HepG2 (cell line): ENCODE measurements around the gene NDUFAF8. TPM values are rescaled to one million over a fixed set of nuclear protein-coding genes. Genes with fewer than 3 reads are reported as not detected.

Experiments used
- ATRX ChIP-seq: sonication (generic); formaldehyde crosslinking; IDR thresholded peaks from 2 replicates; pipeline ENCODE4 v1.4.0; 2020; ENCODE audit warnings: missing genetic modification reagents, borderline replicate concordance
- GPN1 ChIP-seq: sonication (generic); formaldehyde crosslinking; IDR thresholded peaks from 2 replicates; pipeline ENCODE4 v1.5.1; 2020; ENCODE audit warnings: missing genetic modification reagents, borderline replicate concordance
- HCFC1 ChIP-seq: fragments of 150-350 bp; IDR thresholded peaks from 2 replicates; pipeline ENCODE4 v1.6.1; 2014; ENCODE audit warnings: low read depth, low read length
- LCORL ChIP-seq, 2 experiments: fragments of 450-650 bp in 1 of 2; sonication (generic) in 1 of 2; formaldehyde crosslinking in 1 of 2; IDR thresholded peaks; 2 replicates each; pipeline versions ENCODE4 v1.5.0 to v1.6.1; 2017 to 2020; ENCODE audit warnings: antibody characterized with exemption in 1 of 2, missing genetic modification reagents in 1 of 2
- MLLT10 ChIP-seq: sonication (generic); formaldehyde crosslinking; IDR thresholded peaks from 2 replicates; pipeline ENCODE4 v1.4.0; 2020; ENCODE audit warnings: missing genetic modification reagents
- PAWR ChIP-seq: sonication (generic); formaldehyde crosslinking; IDR thresholded peaks from 2 replicates; pipeline ENCODE4 v1.4.0; 2020; ENCODE audit warnings: missing genetic modification reagents, mild to moderate bottlenecking, borderline replicate concordance
- SP4 ChIP-seq: sonication (generic); formaldehyde crosslinking; IDR thresholded peaks from 2 replicates; pipeline ENCODE4 v1.8.1; 2023; ENCODE audit warnings: mild to moderate bottlenecking, missing genetic modification reagents
- SRSF4 ChIP-seq: fragments of 200-400 bp; formaldehyde crosslinking; IDR thresholded peaks from one replicate; pipeline ENCODE4 v1.6.1; 2018; ENCODE audit warnings: mild to moderate bottlenecking, low read depth, low read length, moderate library complexity; ENCODE audit not compliant: poor library complexity, severe bottlenecking
- SSRP1 ChIP-seq: IDR thresholded peaks from 2 replicates; pipeline ENCODE4 v1.6.1; 2016; ENCODE audit warnings: control low read depth
- U2AF1 ChIP-seq: fragments of 200-400 bp; formaldehyde crosslinking; optimal IDR thresholded peaks from 2 replicates; pipeline ENCODE3; 2017; ENCODE audit warnings: mild to moderate bottlenecking, low read depth, low read length
- ZKSCAN8 ChIP-seq: IDR thresholded peaks from 2 replicates; pipeline ENCODE4 v1.6.1; 2016; ENCODE audit warnings: borderline replicate concordance, missing genetic modification reagents, missing compliant biosample characterization
- ZNF879 ChIP-seq: sonication (generic); formaldehyde crosslinking; IDR thresholded peaks from 2 replicates; pipeline ENCODE4 v1.8.1; 2023; ENCODE audit warnings: missing genetic modification reagents
- polyA plus RNA-seq, 8 experiments: library from polyadenylated mRNA; depleted of rRNA in 3 of 8; stranded (reverse) in 7 of 8; unstranded in 1 of 8; fragments of >200 nt; fragmentation: Illumina TruSeq in 4 of 8; extraction: Trizol in 4 of 8; gene quantifications; 2 replicates each; pipeline versions ENCODE4 v1.2.1 to v1.2.3, GENCODE V29; 2011 to 2016; ENCODE audit warnings: low read depth in 4 of 8, missing spikeins in 1 of 8, mixed read lengths in 1 of 8; ENCODE audit not compliant: insufficient read depth in 1 of 8
- total RNA-seq, 5 experiments: library from RNA; depleted of rRNA; stranded (reverse); fragments of >200 nt; fragmentation: Illumina TruSeq; extraction: Trizol; gene quantifications; 2 replicates each; pipeline ENCODE4 v1.2.3, GENCODE V29; 2016; ENCODE audit warnings: low read depth in 1 of 5
- TF ChIP-seq, protein P1 (sequence below): sonication (generic); formaldehyde crosslinking; IDR thresholded peaks from 2 replicates; pipeline ENCODE4 v1.8.1; 2022; ENCODE audit warnings: mild to moderate bottlenecking, missing genetic modification reagents
- TF ChIP-seq, protein P2 (sequence below): sonication (generic); formaldehyde crosslinking; IDR thresholded peaks from 2 replicates; pipeline ENCODE4 v1.8.0; 2022; ENCODE audit warnings: mild to moderate bottlenecking, missing genetic modification reagents, moderate library complexity
- TF ChIP-seq, protein P3 (sequence below): sonication (generic); formaldehyde crosslinking; IDR thresholded peaks from 2 replicates; pipeline ENCODE4 v1.8.1; 2023; ENCODE audit warnings: mild to moderate bottlenecking, moderate library complexity, missing genetic modification reagents
- TF ChIP-seq, protein P4 (sequence below): IDR thresholded peaks from 2 replicates; pipeline ENCODE4 v1.6.1; 2016; ENCODE audit warnings: mild to moderate bottlenecking
- TF ChIP-seq, protein P5 (sequence below): sonication (generic); formaldehyde crosslinking; IDR thresholded peaks from 2 replicates; pipeline ENCODE4 v1.8.1; 2022; ENCODE audit warnings: low read depth, mild to moderate bottlenecking, missing genetic modification reagents
- TF ChIP-seq, protein P6 (sequence below): sonication (generic); formaldehyde crosslinking; IDR thresholded peaks from 2 replicates; pipeline ENCODE4 v1.4.0; 2020; ENCODE audit warnings: missing genetic modification reagents, mild to moderate bottlenecking, borderline replicate concordance

Gene NDUFAF8
- total and polyA plus RNA-seq, 2 of the 13 experiments (the other 11 are each of a cell fraction or from before 2014, with no cell fraction given): 75.6 to 233 TPM

DNA sequence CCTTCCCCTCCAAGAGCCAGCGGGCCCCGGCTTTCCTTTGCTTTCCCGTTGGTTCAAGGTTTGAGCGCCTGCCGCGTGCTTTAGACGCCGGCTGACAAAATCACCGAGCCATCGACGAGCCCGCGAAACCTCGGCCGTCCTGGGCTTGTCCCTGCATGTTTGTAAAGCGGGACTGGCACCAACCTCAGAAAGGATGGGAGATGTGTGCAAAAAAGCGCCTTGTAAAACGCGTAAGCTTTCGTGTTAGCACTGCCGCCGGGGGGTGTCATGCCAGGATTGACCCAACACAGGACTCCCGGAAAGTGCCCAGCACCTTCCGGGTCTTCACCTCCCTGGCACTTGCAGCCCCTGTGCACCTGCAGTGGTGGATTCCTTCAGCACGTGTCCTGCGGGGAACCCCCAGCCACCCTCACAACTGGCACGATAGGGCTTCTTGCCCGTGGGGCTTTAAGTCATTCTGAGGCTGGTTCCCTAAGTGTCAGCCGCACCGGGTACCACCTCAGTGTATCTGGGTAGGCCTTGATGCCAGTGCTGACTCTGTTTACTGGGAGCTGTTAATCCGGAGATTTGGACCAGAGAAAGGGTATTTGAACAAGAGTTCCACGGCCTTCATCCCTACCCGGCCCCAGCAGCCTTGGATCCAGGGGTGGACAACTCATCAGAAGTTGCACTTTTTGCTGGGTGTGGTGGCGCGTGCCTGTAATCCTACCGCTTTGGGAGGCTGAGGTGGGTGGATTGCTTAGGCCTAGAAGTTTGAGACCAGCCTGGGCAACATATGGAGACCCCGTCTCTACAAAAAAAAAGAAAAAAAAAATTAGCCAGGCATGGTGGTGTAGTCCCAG lies 817 bp downstream of the NDUFAF8 start (continued):
- TF ChIP-seq, protein P1, sequence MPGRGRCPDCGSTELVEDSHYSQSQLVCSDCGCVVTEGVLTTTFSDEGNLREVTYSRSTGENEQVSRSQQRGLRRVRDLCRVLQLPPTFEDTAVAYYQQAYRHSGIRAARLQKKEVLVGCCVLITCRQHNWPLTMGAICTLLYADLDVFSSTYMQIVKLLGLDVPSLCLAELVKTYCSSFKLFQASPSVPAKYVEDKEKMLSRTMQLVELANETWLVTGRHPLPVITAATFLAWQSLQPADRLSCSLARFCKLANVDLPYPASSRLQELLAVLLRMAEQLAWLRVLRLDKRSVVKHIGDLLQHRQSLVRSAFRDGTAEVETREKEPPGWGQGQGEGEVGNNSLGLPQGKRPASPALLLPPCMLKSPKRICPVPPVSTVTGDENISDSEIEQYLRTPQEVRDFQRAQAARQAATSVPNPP: no peak
- TF ChIP-seq PAWR (CRISPR knock-in tag): no peak
- TF ChIP-seq LCORL (IDR thresholded peaks at IDR 0.05): no peak
- no peak for TF ChIP-seq LCORL (CRISPR knock-in tag; IDR thresholded peaks at IDR 0.05)
- peak; percentile 63; the same call in 1 of the 2 replicates for TF ChIP-seq ZNF879
- TF ChIP-seq, protein P2, sequence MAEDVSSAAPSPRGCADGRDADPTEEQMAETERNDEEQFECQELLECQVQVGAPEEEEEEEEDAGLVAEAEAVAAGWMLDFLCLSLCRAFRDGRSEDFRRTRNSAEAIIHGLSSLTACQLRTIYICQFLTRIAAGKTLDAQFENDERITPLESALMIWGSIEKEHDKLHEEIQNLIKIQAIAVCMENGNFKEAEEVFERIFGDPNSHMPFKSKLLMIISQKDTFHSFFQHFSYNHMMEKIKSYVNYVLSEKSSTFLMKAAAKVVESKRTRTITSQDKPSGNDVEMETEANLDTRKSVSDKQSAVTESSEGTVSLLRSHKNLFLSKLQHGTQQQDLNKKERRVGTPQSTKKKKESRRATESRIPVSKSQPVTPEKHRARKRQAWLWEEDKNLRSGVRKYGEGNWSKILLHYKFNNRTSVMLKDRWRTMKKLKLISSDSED: no peak
- TF ChIP-seq MLLT10 (CRISPR knock-in tag): no peak
- no peak for TF ChIP-seq GPN1 (CRISPR knock-in tag)
- TF ChIP-seq, protein P3, sequence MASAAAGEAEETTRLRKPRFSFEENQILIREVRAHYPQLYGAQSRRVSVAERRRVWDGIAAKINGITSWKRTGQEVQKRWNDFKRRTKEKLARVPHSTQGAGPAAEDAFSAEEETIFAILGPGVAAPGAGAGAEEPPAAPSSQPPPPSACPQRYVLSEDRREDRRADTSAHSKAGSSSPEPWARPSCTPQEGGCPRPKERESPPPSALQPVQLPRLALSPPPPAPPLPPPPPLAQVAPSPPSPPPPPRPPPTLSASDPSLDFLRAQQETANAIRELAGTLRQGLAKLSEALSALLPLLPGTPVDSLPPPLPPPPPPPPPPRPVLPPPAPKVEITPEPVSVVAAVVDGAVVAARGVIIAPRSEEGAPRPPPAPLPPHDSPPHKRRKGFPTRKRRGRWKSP (CRISPR knock-in tag): peak; percentile 56; the same call in 1 of the 2 replicates
- no peak for TF ChIP-seq SRSF4
- TF ChIP-seq ATRX (CRISPR knock-in tag): no peak
- TF ChIP-seq SSRP1 (CRISPR knock-in tag): no peak
- TF ChIP-seq U2AF1: no peak
- TF ChIP-seq HCFC1: no peak
- no peak for TF ChIP-seq ZKSCAN8 (CRISPR knock-in tag)
- TF ChIP-seq, protein P4, sequence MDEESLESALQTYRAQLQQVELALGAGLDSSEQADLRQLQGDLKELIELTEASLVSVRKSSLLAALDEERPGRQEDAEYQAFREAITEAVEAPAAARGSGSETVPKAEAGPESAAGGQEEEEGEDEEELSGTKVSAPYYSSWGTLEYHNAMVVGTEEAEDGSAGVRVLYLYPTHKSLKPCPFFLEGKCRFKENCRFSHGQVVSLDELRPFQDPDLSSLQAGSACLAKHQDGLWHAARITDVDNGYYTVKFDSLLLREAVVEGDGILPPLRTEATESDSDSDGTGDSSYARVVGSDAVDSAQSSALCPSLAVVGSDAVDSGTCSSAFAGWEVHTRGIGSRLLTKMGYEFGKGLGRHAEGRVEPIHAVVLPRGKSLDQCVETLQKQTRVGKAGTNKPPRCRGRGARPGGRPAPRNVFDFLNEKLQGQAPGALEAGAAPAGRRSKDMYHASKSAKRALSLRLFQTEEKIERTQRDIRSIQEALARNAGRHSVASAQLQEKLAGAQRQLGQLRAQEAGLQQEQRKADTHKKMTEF (CRISPR knock-in tag): 0 out of 2 replicates have a peak, but pooled peaks have one; percentile 4
- no peak for TF ChIP-seq SP4
- TF ChIP-seq, protein P5, sequence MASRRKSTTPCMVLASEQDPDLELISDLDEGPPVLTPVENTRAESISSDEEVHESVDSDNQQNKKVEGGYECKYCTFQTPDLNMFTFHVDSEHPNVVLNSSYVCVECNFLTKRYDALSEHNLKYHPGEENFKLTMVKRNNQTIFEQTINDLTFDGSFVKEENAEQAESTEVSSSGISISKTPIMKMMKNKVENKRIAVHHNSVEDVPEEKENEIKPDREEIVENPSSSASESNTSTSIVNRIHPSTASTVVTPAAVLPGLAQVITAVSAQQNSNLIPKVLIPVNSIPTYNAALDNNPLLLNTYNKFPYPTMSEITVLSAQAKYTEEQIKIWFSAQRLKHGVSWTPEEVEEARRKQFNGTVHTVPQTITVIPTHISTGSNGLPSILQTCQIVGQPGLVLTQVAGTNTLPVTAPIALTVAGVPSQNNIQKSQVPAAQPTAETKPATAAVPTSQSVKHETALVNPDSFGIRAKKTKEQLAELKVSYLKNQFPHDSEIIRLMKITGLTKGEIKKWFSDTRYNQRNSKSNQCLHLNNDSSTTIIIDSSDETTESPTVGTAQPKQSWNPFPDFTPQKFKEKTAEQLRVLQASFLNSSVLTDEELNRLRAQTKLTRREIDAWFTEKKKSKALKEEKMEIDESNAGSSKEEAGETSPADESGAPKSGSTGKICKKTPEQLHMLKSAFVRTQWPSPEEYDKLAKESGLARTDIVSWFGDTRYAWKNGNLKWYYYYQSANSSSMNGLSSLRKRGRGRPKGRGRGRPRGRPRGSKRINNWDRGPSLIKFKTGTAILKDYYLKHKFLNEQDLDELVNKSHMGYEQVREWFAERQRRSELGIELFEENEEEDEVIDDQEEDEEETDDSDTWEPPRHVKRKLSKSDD (CRISPR knock-in tag): no peak
- TF ChIP-seq, protein P6, sequence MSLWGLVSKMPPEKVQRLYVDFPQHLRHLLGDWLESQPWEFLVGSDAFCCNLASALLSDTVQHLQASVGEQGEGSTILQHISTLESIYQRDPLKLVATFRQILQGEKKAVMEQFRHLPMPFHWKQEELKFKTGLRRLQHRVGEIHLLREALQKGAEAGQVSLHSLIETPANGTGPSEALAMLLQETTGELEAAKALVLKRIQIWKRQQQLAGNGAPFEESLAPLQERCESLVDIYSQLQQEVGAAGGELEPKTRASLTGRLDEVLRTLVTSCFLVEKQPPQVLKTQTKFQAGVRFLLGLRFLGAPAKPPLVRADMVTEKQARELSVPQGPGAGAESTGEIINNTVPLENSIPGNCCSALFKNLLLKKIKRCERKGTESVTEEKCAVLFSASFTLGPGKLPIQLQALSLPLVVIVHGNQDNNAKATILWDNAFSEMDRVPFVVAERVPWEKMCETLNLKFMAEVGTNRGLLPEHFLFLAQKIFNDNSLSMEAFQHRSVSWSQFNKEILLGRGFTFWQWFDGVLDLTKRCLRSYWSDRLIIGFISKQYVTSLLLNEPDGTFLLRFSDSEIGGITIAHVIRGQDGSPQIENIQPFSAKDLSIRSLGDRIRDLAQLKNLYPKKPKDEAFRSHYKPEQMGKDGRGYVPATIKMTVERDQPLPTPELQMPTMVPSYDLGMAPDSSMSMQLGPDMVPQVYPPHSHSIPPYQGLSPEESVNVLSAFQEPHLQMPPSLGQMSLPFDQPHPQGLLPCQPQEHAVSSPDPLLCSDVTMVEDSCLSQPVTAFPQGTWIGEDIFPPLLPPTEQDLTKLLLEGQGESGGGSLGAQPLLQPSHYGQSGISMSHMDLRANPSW (CRISPR knock-in tag): no peak
